Neural crest cell (in vitro differentiated cells): Measurements from ENCODE around the gene OPN3. TPM values are rescaled to one million over a fixed set of nuclear protein-coding genes. Genes with fewer than 3 reads are reported as not detected.
A peak's percentile ranks its signal among the peaks of the same experiment; 100 is the strongest.
"Not testable (repeated sequence)": the region's sequence is repeated elsewhere in the genome, so short reads cannot be mapped to it uniquely, and the experiment has no call there.

ENCODE experiments used
- DNase-seq: peaks from one replicate; pipeline ENCODE4 v3.0.0; 2021; ENCODE audit warnings: low read depth, mixed read lengths, low spot score
- H3K27ac Mint-ChIP-seq: one replicate; pipeline ENCODE4 v1.8.0; 2021; ENCODE audit warnings: mild to moderate bottlenecking, mixed read lengths; ENCODE audit not compliant: unreplicated experiment
- H3K27me3 Mint-ChIP-seq: 2 replicates; pipeline ENCODE4 v1.8.0; 2021; ENCODE audit warnings: low read depth, mild to moderate bottlenecking, mixed read lengths
- H3K36me3 Mint-ChIP-seq: 2 replicates; pipeline ENCODE4 v1.8.0; 2021; ENCODE audit warnings: low read depth, mild to moderate bottlenecking, mixed read lengths
- H3K4me1 Mint-ChIP-seq: 2 replicates; pipeline ENCODE4 v1.8.0; 2021; ENCODE audit warnings: mixed read lengths
- H3K4me3 Mint-ChIP-seq: one replicate; pipeline ENCODE4 v1.8.0; 2021; ENCODE audit warnings: mild to moderate bottlenecking, mixed read lengths
- H3K9me3 Mint-ChIP-seq: 2 replicates; pipeline ENCODE4 v1.8.0; 2021; ENCODE audit warnings: mixed read lengths
- long read RNA-seq: library from polyadenylated mRNA; unstranded; transcript quantifications from one replicate; pipeline ENCODE4 v2.0.0, GENCODE V29; 2020
- total RNA-seq: library from RNA; stranded (reverse); gene quantifications from 2 replicates; pipeline ENCODE4 v1.2.1, GENCODE V29; 2021
- TF ChIP-seq, protein P1 (sequence below): fragments of 200-600 bp; sonication (generic); conservative IDR thresholded peaks from 2 replicates; pipeline ENCODE4 v1.5.0; 2021; ENCODE audit warnings: antibody characterized with exemption, mild to moderate bottlenecking

OPN3 gene
- total RNA-seq = 31.2 and 32.1 TPM in 2 replicates
- long read RNA-seq, partial matches to known transcripts = 0 of 5 reads
- long read RNA-seq, other reads (novel, unspliced or antisense) = 2 of 5 reads

GRCh38 chr1:241640149-241640866 lies at the start of gene OPN3, which contains the start of gene CHML:
TSS of gene OPN3 (minus strand) at chr1:241640369. CDS start at chr1:241640254, 115 bp downstream.
TSS of gene CHML (minus strand) at chr1:241640369. CDS start at chr1:241635766, 4,603 bp downstream.
- Mint-ChIP-seq H3K4me3 (peak within 1 kb of the TSS; percentile 86), H3K9me3 (peaks cover 5% of the 10 kb centered on the region), H3K27ac (peak within 1 kb of the TSS; percentile 12)

GRCh38 chr1:241688940-241689368 lies 48.8 kb upstream of the OPN3 start:
- Mint-ChIP-seq H3K9me3 (peaks cover 2% of the 10 kb centered on the region), H3K27me3 (no peaks in the 10 kb centered on the region), H3K4me3 (no peak overlapping the region), H3K36me3 (no peaks in the 10 kb centered on the region), H3K4me1 (no peaks in the 10 kb centered on the region), H3K27ac (no peak overlapping the region)
- no peak for DNase-seq
- TF ChIP-seq, protein P1, sequence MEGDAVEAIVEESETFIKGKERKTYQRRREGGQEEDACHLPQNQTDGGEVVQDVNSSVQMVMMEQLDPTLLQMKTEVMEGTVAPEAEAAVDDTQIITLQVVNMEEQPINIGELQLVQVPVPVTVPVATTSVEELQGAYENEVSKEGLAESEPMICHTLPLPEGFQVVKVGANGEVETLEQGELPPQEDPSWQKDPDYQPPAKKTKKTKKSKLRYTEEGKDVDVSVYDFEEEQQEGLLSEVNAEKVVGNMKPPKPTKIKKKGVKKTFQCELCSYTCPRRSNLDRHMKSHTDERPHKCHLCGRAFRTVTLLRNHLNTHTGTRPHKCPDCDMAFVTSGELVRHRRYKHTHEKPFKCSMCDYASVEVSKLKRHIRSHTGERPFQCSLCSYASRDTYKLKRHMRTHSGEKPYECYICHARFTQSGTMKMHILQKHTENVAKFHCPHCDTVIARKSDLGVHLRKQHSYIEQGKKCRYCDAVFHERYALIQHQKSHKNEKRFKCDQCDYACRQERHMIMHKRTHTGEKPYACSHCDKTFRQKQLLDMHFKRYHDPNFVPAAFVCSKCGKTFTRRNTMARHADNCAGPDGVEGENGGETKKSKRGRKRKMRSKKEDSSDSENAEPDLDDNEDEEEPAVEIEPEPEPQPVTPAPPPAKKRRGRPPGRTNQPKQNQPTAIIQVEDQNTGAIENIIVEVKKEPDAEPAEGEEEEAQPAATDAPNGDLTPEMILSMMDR = no peak

More at GRCh38 chr1:241640149-241640866, at the start of gene OPN3, which contains the start of gene CHML:
- Mint-ChIP-seq H3K4me1 (peaks cover 33% of the 10 kb centered on the region), H3K36me3 (peaks cover 20% of the 10 kb centered on the region), H3K27me3 (no peaks in the 10 kb centered on the region)
- DNase-seq = peak; percentile 90
- TF ChIP-seq, protein P1 = peak; percentile 32

- no peaks in the 10 kb centered on the region for H3K4me1 Mint-ChIP-seq
- peaks cover 14% of the 10 kb centered on the region for H3K27me3 Mint-ChIP-seq
- H3K4me3 Mint-ChIP-seq = no peak overlapping the region
- no peaks in the 10 kb centered on the region for H3K36me3 Mint-ChIP-seq
- TF ChIP-seq, protein P1 = no peak
- no peak for DNase-seq
- H3K9me3 Mint-ChIP-seq = peaks cover 3% of the 10 kb centered on the region
- H3K27ac Mint-ChIP-seq = no peak overlapping the region
These were observed 43.9 kb upstream of the OPN3 start for GRCh38 chr1:241684108-241684507.

DNA sequence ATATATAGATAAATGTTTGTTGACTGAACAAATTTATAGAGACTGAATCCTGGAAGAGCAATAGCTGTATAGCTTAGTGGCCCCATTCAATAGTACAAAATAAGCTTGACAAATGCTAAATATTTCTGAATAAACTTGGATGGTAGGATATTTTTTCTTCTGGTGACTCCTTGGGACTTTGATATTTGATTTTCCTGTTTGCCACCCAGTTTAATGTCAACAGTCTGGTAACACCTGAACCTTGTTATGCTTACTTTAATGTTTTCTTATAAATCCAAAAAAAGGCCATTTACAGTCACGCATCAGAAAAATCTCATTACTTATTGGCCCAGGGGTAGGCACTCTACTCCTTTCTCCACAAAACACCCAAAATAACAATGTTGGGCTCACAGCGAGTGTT lies 42.8 kb upstream of the OPN3 start:
- Mint-ChIP-seq H3K27ac (no peak overlapping the region), H3K4me3 (no peak overlapping the region), H3K36me3 (no peaks in the 10 kb centered on the region), H3K27me3 (peaks cover 14% of the 10 kb centered on the region), H3K9me3 (peaks cover 3% of the 10 kb centered on the region), H3K4me1 (no peaks in the 10 kb centered on the region)
- no peak for DNase-seq
- TF ChIP-seq, protein P1 = no peak

GRCh38 chr1:241681861-241682448 lies 41.8 kb upstream of the OPN3 start:
- not testable (repeated sequence) for H3K4me1 Mint-ChIP-seq, DNase-seq, H3K27ac Mint-ChIP-seq, H3K4me3 Mint-ChIP-seq, H3K36me3 Mint-ChIP-seq, H3K9me3 Mint-ChIP-seq
- H3K27me3 Mint-ChIP-seq = peaks cover 14% of the 10 kb centered on the region

GRCh38 chr1:241679961-241680360 lies 39.8 kb upstream of the OPN3 start:
- no peaks in the 10 kb centered on the region for H3K4me1 Mint-ChIP-seq
- no peak for DNase-seq
- TF ChIP-seq, protein P1 = no peak
- peaks cover 3% of the 10 kb centered on the region for H3K9me3 Mint-ChIP-seq
- H3K27me3 Mint-ChIP-seq = peaks cover 17% of the 10 kb centered on the region
- H3K36me3 Mint-ChIP-seq = no peaks in the 10 kb centered on the region
- no peak overlapping the region for H3K27ac Mint-ChIP-seq
- no peak overlapping the region for H3K4me3 Mint-ChIP-seq
